ENCODE results near the gene UPF3A. TPM values are rescaled to one million over a fixed set of nuclear protein-coding genes. Genes with fewer than 3 reads are reported as not detected.

The UPF3A gene
- total and polyA plus RNA-seq, 9 of the 15 experiments (the other 6 are each of a cell fraction or from before 2014, with no cell fraction given): 15.6 to 76.5 (median 40.9) TPM

DNA sequence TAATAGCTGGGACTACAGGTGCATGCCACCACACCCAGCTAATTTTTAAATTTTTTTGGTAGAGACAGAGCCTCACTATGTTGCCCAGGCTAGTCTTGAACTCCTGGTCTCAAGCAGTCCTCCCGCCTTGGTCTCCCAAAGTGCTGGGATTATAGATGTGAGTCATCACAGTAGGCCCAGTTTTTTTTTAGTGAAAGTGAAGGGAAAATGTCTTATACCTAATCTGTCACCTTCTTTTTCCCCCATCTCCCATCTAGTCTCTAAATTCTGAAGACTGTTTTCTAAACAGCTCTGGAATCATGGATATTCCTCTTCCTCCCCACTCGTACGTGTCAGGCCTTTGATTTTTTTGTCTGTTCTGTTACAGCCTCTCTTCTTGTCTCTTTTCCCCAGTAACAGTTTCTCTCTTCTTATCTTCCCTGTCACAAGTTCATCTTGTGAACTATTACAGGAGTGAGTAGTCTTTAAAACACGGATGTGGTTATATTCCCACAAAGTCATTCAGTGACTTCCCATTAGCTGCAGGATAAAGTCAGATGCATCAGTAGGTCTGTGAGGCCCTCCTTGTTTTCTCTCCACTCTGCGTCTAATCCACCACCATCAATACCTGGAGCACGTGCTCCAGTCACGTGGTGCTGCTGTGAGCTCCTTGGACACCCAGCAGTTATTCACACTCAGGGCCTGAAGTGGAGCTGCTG lies 43.8 kb upstream of the UPF3A start (continued):
- TF ChIP-seq ZNF512 (tag; IDR thresholded peaks at IDR 0.05) (no peak), MCM5 (IDR thresholded peaks at IDR 0.05; ENCODE audit: low read depth) (no peak), DLX4 (CRISPR knock-in tag; IDR thresholded peaks at IDR 0.05) (no peak), RBM14 (IDR thresholded peaks at IDR 0.05; ENCODE audit: borderline replicate concordance, insufficient read depth, low read depth, low read length) (no peak), HDGF (IDR thresholded peaks at IDR 0.05) (no peak), CSDE1 (IDR thresholded peaks at IDR 0.05) (0 out of 4 replicates have a peak, but pooled peaks of 1 of the 2 experiments have one; percentile 21), E2F1 (CRISPR knock-in tag; IDR thresholded peaks at IDR 0.05) (no peak), HCFC1 (IDR thresholded peaks at IDR 0.05; ENCODE audit: low read depth, low read length) (no peak), ZNF165 (CRISPR knock-in tag; IDR thresholded peaks at IDR 0.05; ENCODE audit: borderline replicate concordance) (no peak), POU5F1 (IDR thresholded peaks at IDR 0.05; ENCODE audit: borderline replicate concordance, low read depth, low read length, partially characterized antibody) (no peak), TEAD4 (IDR thresholded peaks at IDR 0.05; ENCODE audit: low read length) (peak; percentile 65; the same call in 1 of the 2 replicates), TEAD4 (CRISPR knock-in tag; IDR thresholded peaks at IDR 0.05; ENCODE audit: borderline replicate concordance) (no peak), KDM2B (CRISPR knock-in tag; IDR thresholded peaks at IDR 0.05) (no peak), DACH1 (IDR thresholded peaks at IDR 0.05; ENCODE audit: partially characterized antibody) (no peak), TBP (optimal IDR thresholded peaks at IDR 0.05; ENCODE audit: low read depth, low read length) (no peak), ZBED1 (IDR thresholded peaks at IDR 0.05) (no peak), ZNF23 (CRISPR knock-in tag; IDR thresholded peaks at IDR 0.05) (no peak), SIN3A (IDR thresholded peaks at IDR 0.05; ENCODE audit: borderline replicate concordance in 2 of 2, control insufficient read depth in 1 of 2, low read depth in 2 of 2, low read length in 2 of 2) (no peak), DNMT1 (IDR thresholded peaks at IDR 0.05) (no peak)
- TF ChIP-seq, protein P1, sequence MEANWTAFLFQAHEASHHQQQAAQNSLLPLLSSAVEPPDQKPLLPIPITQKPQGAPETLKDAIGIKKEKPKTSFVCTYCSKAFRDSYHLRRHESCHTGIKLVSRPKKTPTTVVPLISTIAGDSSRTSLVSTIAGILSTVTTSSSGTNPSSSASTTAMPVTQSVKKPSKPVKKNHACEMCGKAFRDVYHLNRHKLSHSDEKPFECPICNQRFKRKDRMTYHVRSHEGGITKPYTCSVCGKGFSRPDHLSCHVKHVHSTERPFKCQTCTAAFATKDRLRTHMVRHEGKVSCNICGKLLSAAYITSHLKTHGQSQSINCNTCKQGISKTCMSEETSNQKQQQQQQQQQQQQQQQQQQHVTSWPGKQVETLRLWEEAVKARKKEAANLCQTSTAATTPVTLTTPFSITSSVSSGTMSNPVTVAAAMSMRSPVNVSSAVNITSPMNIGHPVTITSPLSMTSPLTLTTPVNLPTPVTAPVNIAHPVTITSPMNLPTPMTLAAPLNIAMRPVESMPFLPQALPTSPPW (CRISPR knock-in tag; IDR thresholded peaks at IDR 0.05): 0 out of 2 replicates have a peak, but pooled peaks have one; percentile 23
- TF ChIP-seq, protein P2, sequence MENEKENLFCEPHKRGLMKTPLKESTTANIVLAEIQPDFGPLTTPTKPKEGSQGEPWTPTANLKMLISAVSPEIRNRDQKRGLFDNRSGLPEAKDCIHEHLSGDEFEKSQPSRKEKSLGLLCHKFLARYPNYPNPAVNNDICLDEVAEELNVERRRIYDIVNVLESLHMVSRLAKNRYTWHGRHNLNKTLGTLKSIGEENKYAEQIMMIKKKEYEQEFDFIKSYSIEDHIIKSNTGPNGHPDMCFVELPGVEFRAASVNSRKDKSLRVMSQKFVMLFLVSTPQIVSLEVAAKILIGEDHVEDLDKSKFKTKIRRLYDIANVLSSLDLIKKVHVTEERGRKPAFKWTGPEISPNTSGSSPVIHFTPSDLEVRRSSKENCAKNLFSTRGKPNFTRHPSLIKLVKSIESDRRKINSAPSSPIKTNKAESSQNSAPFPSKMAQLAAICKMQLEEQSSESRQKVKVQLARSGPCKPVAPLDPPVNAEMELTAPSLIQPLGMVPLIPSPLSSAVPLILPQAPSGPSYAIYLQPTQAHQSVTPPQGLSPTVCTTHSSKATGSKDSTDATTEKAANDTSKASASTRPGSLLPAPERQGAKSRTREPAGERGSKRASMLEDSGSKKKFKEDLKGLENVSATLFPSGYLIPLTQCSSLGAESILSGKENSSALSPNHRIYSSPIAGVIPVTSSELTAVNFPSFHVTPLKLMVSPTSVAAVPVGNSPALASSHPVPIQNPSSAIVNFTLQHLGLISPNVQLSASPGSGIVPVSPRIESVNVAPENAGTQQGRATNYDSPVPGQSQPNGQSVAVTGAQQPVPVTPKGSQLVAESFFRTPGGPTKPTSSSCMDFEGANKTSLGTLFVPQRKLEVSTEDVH (IDR thresholded peaks at IDR 0.05; ENCODE audit: low read depth, partially characterized antibody): no peak

Data from K562 (cell line).